ENCODE measurements around the gene RTRAF. TPM values are rescaled to one million over a fixed set of nuclear protein-coding genes. Genes with fewer than 3 reads are reported as not detected.
A peak's percentile ranks its signal among the peaks of the same experiment; 100 is the strongest.

The RTRAF gene
- total RNA-seq, 1 donor from 2014 or later: 309 TPM

GRCh38 chr14:52000696-52001095, 11.3 kb downstream of the RTRAF start:
- no peak overlapping the region for H3K27ac Mint-ChIP-seq (ENCODE audit: unreplicated experiment)
- H3K4me1 Mint-ChIP-seq: peaks cover 29% of the 10 kb centered on the region
- H3K27me3 Mint-ChIP-seq (ENCODE audit: low read depth): no peaks in the 10 kb centered on the region
- DNase-seq (ENCODE audit: low read depth, low spot score): no peak
- H3K36me3 Mint-ChIP-seq (ENCODE audit: low read depth): peaks cover 17% of the 10 kb centered on the region
- no peaks in the 10 kb centered on the region for H3K9me3 Mint-ChIP-seq
- TF ChIP-seq CTCF (conservative IDR thresholded peaks at IDR 0.05): no peak
- H3K4me3 Mint-ChIP-seq: no peak overlapping the region

- Mint-ChIP-seq H3K36me3 (ENCODE audit: low read depth) (peaks cover 21% of the 10 kb centered on the region), H3K4me3 (peak overlapping the region; percentile 70), H3K27me3 (ENCODE audit: low read depth) (no peaks in the 10 kb centered on the region), H3K27ac (ENCODE audit: unreplicated experiment) (peak overlapping the region; percentile 69), H3K9me3 (no peaks in the 10 kb centered on the region), H3K4me1 (peaks cover 24% of the 10 kb centered on the region)
- TF ChIP-seq CTCF (conservative IDR thresholded peaks at IDR 0.05): no peak
- no peak for DNase-seq (ENCODE audit: low read depth, low spot score)
Measured at GRCh38 chr14:52002542-52002941, 13.2 kb downstream of the RTRAF start.

- DNase-seq (ENCODE audit: low read depth, low spot score): no peak
- Mint-ChIP-seq H3K4me3 (no peak overlapping the region), H3K27me3 (ENCODE audit: low read depth) (no peaks in the 10 kb centered on the region), H3K4me1 (peaks cover 24% of the 10 kb centered on the region), H3K27ac (ENCODE audit: unreplicated experiment) (peak overlapping the region; percentile 69), H3K9me3 (no peaks in the 10 kb centered on the region), H3K36me3 (ENCODE audit: low read depth) (peaks cover 24% of the 10 kb centered on the region)
- no peak for TF ChIP-seq CTCF (conservative IDR thresholded peaks at IDR 0.05)
Measured at GRCh38 chr14:52003324-52003723, 14.0 kb downstream of the RTRAF start.

- Mint-ChIP-seq H3K27me3 (ENCODE audit: low read depth) (no peaks in the 10 kb centered on the region), H3K9me3 (no peaks in the 10 kb centered on the region), H3K36me3 (ENCODE audit: low read depth) (peaks cover 25% of the 10 kb centered on the region), H3K4me1 (peaks cover 19% of the 10 kb centered on the region), H3K27ac (ENCODE audit: unreplicated experiment) (no peak overlapping the region), H3K4me3 (no peak overlapping the region)
- DNase-seq (ENCODE audit: low read depth, low spot score): no peak
- TF ChIP-seq CTCF (conservative IDR thresholded peaks at IDR 0.05): no peak
Measured at GRCh38 chr14:52005625-52006024, 16.3 kb downstream of the RTRAF start.

GRCh38 chr14:52006361-52006760, 17.0 kb downstream of the RTRAF start:
- Mint-ChIP-seq H3K9me3 (no peaks in the 10 kb centered on the region), H3K36me3 (ENCODE audit: low read depth) (peaks cover 31% of the 10 kb centered on the region), H3K27ac (ENCODE audit: unreplicated experiment) (no peak overlapping the region), H3K27me3 (ENCODE audit: low read depth) (no peaks in the 10 kb centered on the region), H3K4me1 (peaks cover 19% of the 10 kb centered on the region), H3K4me3 (no peak overlapping the region)
- no peak for TF ChIP-seq CTCF (conservative IDR thresholded peaks at IDR 0.05)
- no peak for DNase-seq (ENCODE audit: low read depth, low spot score)

- Mint-ChIP-seq H3K27ac (ENCODE audit: unreplicated experiment) (no peak overlapping the region), H3K36me3 (ENCODE audit: low read depth) (peaks cover 36% of the 10 kb centered on the region), H3K9me3 (no peaks in the 10 kb centered on the region), H3K4me3 (no peak overlapping the region), H3K4me1 (peaks cover 20% of the 10 kb centered on the region), H3K27me3 (ENCODE audit: low read depth) (no peaks in the 10 kb centered on the region)
- DNase-seq (ENCODE audit: low read depth, low spot score): no peak
- TF ChIP-seq CTCF (conservative IDR thresholded peaks at IDR 0.05): no peak
Measured at GRCh38 chr14:52007211-52007610, 17.9 kb downstream of the RTRAF start.

Data from neural crest cell (in vitro differentiated cells).